Activated CD4-positive, alpha-beta T cell treated with anti-CD3 and anti-CD28 coated beads for 24 hours (primary cell): ENCODE results near the gene M1AP.
"Not testable (repeated sequence)": the region's sequence is repeated elsewhere in the genome, so short reads cannot be mapped to it uniquely, and the experiment has no call there.

Experiments
- DNase-seq, 2 donors: peaks; one replicate each; pipeline ENCODE4 v3.0.0-alpha.2; 2020; ENCODE audit warnings: low read depth in 2 of 2

M1AP gene

GRCh38 chr2:74564222-74564621, 83.9 kb downstream of the M1AP start:
- no peak for DNase-seq

GRCh38 chr2:74562126-74562775, 85.9 kb downstream of the M1AP start:
- DNase-seq = no peak

GRCh38 chr2:74561022-74561421, 87.1 kb downstream of the M1AP start:
- DNase-seq = not testable (repeated sequence)

GRCh38 chr2:74560591-74560990, 87.5 kb downstream of the M1AP start:
- DNase-seq = no peak

- DNase-seq = no peak
These were observed 88.2 kb downstream of the M1AP start for GRCh38 chr2:74559912-74560311.

GRCh38 chr2:74558284-74559230, 89.6 kb downstream of the M1AP start:
- DNase-seq = no peak

- no peak for DNase-seq
These were observed 91.2 kb downstream of the M1AP start for GRCh38 chr2:74556831-74557370.

GRCh38 chr2:74556159-74556558, 92.0 kb downstream of the M1AP start:
- no peak for DNase-seq

- DNase-seq = no peak
These were observed 92.5 kb downstream of the M1AP start for GRCh38 chr2:74555610-74556103.

- peak in 1 of 2 donors; percentile 26 for DNase-seq
These were observed 93.2 kb downstream of the M1AP start for GRCh38 chr2:74554820-74555531.

GRCh38 chr2:74553892-74554819, 94.0 kb downstream of the M1AP start, which contains the start of the genes DOK1 and LOXL3:
DOK1 (plus strand) TSS chr2:74554720; CDS start chr2:74554755, 35 bp downstream.
LOXL3 (minus strand) TSS chr2:74553942; CDS start chr2:74552634, 1,308 bp downstream.
- peak; percentile 68 to 85 for DNase-seq

GRCh38 chr2:74552914-74553811, 95.0 kb downstream of the M1AP start:
- DNase-seq = no peak

- DNase-seq = no peak
These were observed 95.9 kb downstream of the M1AP start for GRCh38 chr2:74551942-74552913.

- DNase-seq = no peak
These were observed 96.6 kb downstream of the M1AP start for GRCh38 chr2:74551530-74551929.

GRCh38 chr2:74550231-74550630, 97.9 kb downstream of the M1AP start:
- DNase-seq = no peak

- no peak for DNase-seq
These were observed 99.0 kb downstream of the M1AP start for GRCh38 chr2:74548900-74549826.

- DNase-seq = no peak
These were observed 99.7 kb downstream of the M1AP start for GRCh38 chr2:74548285-74548899.
